ENCODE data around the gene F11. TPM values are rescaled to one million over a fixed set of nuclear protein-coding genes. Genes with fewer than 3 reads are reported as not detected.

Gene F11
- not detected in 2 replicates for total RNA-seq

DNA sequence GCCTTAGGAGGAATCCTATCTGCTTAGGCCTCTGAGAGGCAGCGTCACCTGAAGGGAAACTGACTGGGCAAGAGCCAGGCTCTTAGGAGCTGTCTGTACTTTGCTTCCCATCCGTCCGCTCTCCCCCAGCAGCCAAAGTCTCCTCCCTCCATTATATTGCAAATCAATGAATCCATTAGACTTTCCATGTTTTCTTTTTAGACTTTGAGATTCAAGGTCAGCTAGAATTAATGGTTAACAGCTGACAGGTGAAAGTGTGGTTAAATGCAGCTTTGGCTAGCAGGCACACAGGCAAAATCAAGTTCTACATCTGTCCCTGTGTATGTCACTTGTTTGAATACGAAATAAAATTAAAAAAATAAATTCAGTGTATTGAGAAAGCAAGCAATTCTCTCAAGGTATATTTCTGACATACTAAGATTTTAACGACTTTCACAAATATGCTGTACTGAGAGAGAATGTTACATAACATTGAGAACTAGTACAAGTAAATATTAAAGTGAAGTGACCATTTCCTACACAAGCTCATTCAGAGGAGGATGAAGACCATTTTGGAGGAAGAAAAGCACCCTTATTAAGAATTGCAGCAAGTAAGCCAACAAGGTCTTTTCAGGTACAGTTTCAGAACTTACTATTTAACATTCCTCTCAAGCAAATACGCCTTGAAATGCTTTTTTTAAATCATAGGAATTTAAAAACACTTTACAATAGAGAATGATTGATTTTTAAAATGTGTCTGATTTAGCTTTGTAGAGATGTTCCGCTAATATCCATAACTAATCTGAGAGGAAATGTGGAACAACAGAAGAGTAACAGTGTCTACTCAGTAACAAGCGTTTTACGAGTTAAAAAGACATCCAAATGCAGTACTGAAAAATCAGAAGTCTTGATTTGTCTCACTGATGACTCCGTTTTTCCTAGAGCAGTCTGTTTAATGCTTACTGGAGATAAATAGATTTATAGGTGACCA lies at the start of gene F11:
F11 (plus strand) TSS at position 507 of the 970 bp plus-strand sequence. CDS start 948 bp downstream, outside the sequence.

DNA sequence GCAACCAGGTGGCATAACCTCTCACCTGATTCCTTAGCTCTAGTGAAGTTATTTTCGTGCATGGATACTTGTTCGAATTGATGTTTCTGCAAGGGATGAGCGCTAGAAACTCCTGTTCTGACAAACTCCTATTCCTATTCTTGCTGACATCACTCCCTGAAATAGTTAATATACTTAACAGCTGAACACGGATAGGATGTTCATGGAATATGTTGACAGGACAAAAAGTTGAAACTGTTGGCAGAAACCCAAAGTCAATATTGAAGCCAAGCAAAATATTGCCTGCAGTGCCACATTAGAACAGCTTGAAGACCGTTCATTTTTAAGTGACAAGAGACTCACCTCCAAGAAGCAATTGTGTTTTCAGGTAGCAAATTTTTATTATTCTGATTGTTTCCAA lies 38.8 kb upstream of the F11 start, which contains the start of gene KLKB1:
KLKB1 (plus strand) TSS at position 287 of the 400 bp plus-strand sequence. CDS start 689 bp downstream, outside the sequence.

Other genes starting within 250 kb of the F11 start
- 1.1 and 1.8 TPM in 2 replicates for gene TLR3, start 197.0 kb upstream of the F11 start, total RNA-seq
- gene FAM149A, start 161.5 kb upstream of the F11 start, total RNA-seq, result 5.7 and 7.9 TPM in 2 replicates
- gene CYP4V2, start 74.6 kb upstream of the F11 start, total RNA-seq, result 15.7 and 22.2 TPM in 2 replicates
- gene KLKB1, start 38.7 kb upstream of the F11 start, total RNA-seq, result 0.16 and 0.17 TPM in 2 replicates

Data from bronchial smooth muscle cell (primary cell).